NT2/D1 (cell line): ENCODE measurements around the gene TFAP2A.

Experiments
- DNase-seq: peaks from one replicate; pipeline ENCODE4 v3.0.0-alpha.2; 2011; ENCODE audit warnings: low read depth, low spot score
- H3K27me3 ChIP-seq: 2 replicates; pipeline ENCODE4 v1.6.0; 2011; ENCODE audit warnings: mild to moderate bottlenecking; ENCODE audit not compliant: insufficient read length, insufficient read depth
- H3K36me3 ChIP-seq: 2 replicates; pipeline ENCODE4 v1.6.1; 2011; ENCODE audit warnings: mild to moderate bottlenecking, low read length, mixed read lengths; ENCODE audit not compliant: insufficient read depth, insufficient read length
- H3K4me1 ChIP-seq: 2 replicates; pipeline ENCODE4 v1.5.1; 2011; ENCODE audit not compliant: insufficient read depth, insufficient read length
- H3K4me3 ChIP-seq: 2 replicates; pipeline ENCODE4 v1.5.1; 2011; ENCODE audit warnings: low read depth; ENCODE audit not compliant: insufficient read length
- H3K9ac ChIP-seq: 2 replicates; pipeline ENCODE4 v1.6.0; 2011; ENCODE audit warnings: low read depth; ENCODE audit not compliant: insufficient read length
- H3K9me3 ChIP-seq: 2 replicates; pipeline ENCODE4 v1.5.1; 2011; ENCODE audit warnings: mild to moderate bottlenecking, low read length; ENCODE audit not compliant: insufficient read depth
- SUZ12 ChIP-seq: IDR thresholded peaks from 2 replicates; pipeline ENCODE4 v1.6.1; 2011; ENCODE audit not compliant: insufficient read length, insufficient read depth; ENCODE audit errors: extremely low read depth
- YY1 ChIP-seq: IDR thresholded peaks from 2 replicates; pipeline ENCODE4 v1.6.1; 2011; ENCODE audit not compliant: insufficient read length, insufficient read depth
- ZNF274 ChIP-seq: IDR thresholded peaks from 2 replicates; pipeline ENCODE4 v1.6.1; 2011; ENCODE audit warnings: mild to moderate bottlenecking, low read depth, low read length

The TFAP2A gene

GRCh38 chr6:10405513-10405900 is 9.4 kb downstream of the TFAP2A start:
- H3K36me3 ChIP-seq = no peaks in the 10 kb centered on the region
- H3K9me3 ChIP-seq = no peaks in the 10 kb centered on the region; the same call in 1 of the 2 replicates
- no peaks in the 10 kb centered on the region for H3K4me1 ChIP-seq
- H3K27me3 ChIP-seq = peaks cover 34% of the 10 kb centered on the region
- H3K4me3 ChIP-seq = peak overlapping the region; percentile 85
- TF ChIP-seq YY1 = no peak
- no peak for TF ChIP-seq ZNF274
- TF ChIP-seq SUZ12 = no peak
- no peak for DNase-seq
- peak overlapping the region; percentile 92 for H3K9ac ChIP-seq

- Histone ChIP-seq H3K9me3 (no peaks in the 10 kb centered on the region; the same call in 1 of the 2 replicates), H3K4me3 (peak overlapping the region; percentile 85), H3K36me3 (no peaks in the 10 kb centered on the region), H3K27me3 (peaks cover 34% of the 10 kb centered on the region), H3K4me1 (no peaks in the 10 kb centered on the region), H3K9ac (peak overlapping the region; percentile 92)
- no peak for DNase-seq
- TF ChIP-seq YY1 (no peak), SUZ12 (no peak), ZNF274 (no peak)
These were observed 9.9 kb downstream of the TFAP2A start for GRCh38 chr6:10404799-10405512.

GRCh38 chr6:10404107-10404798 is 10.6 kb downstream of the TFAP2A start:
- TF ChIP-seq SUZ12 = no peak
- no peak for TF ChIP-seq ZNF274
- no peak for TF ChIP-seq YY1
- H3K4me3 ChIP-seq = peak overlapping the region; percentile 85
- DNase-seq = peak; percentile 89
- H3K9me3 ChIP-seq = no peaks in the 10 kb centered on the region
- H3K27me3 ChIP-seq = peaks cover 27% of the 10 kb centered on the region
- no peaks in the 10 kb centered on the region for H3K4me1 ChIP-seq
- no peaks in the 10 kb centered on the region for H3K36me3 ChIP-seq
- peak overlapping the region; percentile 92 for H3K9ac ChIP-seq

GRCh38 chr6:10403385-10404106 is 11.3 kb downstream of the TFAP2A start:
- H3K4me3 ChIP-seq = peak overlapping the region; percentile 29
- no peak for DNase-seq
- peak overlapping the region; percentile 66 for H3K9ac ChIP-seq
- TF ChIP-seq ZNF274 = no peak
- peaks cover 25% of the 10 kb centered on the region for H3K27me3 ChIP-seq
- no peaks in the 10 kb centered on the region for H3K4me1 ChIP-seq
- no peaks in the 10 kb centered on the region for H3K9me3 ChIP-seq
- H3K36me3 ChIP-seq = no peaks in the 10 kb centered on the region

GRCh38 chr6:10402648-10403311 is 12.1 kb downstream of the TFAP2A start:
- Histone ChIP-seq H3K36me3 (no peaks in the 10 kb centered on the region), H3K4me1 (no peaks in the 10 kb centered on the region), H3K9ac (no peak overlapping the region), H3K4me3 (no peak overlapping the region), H3K27me3 (peaks cover 24% of the 10 kb centered on the region), H3K9me3 (no peaks in the 10 kb centered on the region)
- TF ChIP-seq ZNF274 (no peak), YY1 (no peak), SUZ12 (no peak)
- no peak for DNase-seq

- H3K27me3 ChIP-seq = peaks cover 31% of the 10 kb centered on the region
- H3K9me3 ChIP-seq = no peaks in the 10 kb centered on the region
- H3K36me3 ChIP-seq = no peaks in the 10 kb centered on the region
- no peaks in the 10 kb centered on the region for H3K4me1 ChIP-seq
- no peak for DNase-seq
- TF ChIP-seq YY1 = no peak
- TF ChIP-seq ZNF274 = no peak
- no peak for TF ChIP-seq SUZ12
- H3K9ac ChIP-seq = no peak overlapping the region
- H3K4me3 ChIP-seq = no peak overlapping the region
These were observed 13.1 kb downstream of the TFAP2A start for GRCh38 chr6:10401632-10402223.
